Measurements from ENCODE around the gene EEF2. TPM values are rescaled to one million over a fixed set of nuclear protein-coding genes. Genes with fewer than 3 reads are reported as not detected.
A peak's percentile ranks its signal among the peaks of the same experiment; 100 is the strongest.

EEF2 gene
- total and polyA plus RNA-seq, 2 donors (not counting 3 experiments of a cell fraction or from before 2014, with no cell fraction given): 1,496 to 2,318 TPM

DNA sequence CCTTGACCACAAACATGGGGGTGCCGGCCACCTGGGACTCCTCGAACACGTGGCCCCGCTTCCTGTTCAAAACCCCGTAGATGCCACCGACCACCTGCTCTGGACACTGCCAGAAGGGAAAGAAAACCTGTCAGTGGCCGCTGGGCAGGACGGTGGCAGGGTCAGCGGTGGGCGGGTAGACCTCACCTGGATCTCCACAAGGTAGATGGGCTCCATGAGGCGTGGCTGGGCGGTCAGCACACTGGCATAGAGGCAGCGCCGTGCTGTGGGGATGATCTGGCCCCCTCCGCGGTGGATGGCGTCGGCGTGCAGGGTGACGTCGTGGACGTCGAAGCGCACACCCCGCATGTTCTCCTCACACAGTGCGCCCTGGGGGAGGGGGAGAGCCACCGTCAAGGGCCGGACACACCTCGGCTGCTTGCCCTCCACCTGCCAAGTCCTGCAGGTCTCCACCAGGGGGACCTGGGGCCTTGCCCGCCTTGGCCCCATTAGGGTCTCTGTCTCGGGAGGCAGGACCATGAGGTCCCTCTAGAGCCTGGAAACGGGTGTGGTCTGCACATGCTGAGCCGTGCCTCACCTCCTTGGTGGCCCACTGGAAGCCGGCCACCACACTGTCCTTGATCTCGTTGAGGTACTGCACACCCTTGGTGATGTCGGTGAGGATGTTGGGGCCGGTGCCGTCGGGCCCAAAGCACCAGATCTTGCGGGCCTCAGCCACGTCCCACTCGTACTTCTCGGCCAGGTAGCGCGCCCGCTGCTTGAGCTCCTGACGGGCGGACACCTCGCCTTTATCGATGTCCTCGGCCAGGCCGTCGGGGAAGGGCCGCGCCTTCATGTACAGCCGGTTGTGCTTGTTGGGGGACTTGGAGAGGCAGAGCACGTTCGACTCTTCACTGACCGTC lies 7.8 kb downstream of the EEF2 start:
- no peaks in the 10 kb centered on the region for H3K4me1 ChIP-seq (ENCODE audit: control insufficient read depth, extremely low read depth, insufficient read depth, low read length)
- TF ChIP-seq FOS (IDR thresholded peaks at IDR 0.05; ENCODE audit: borderline replicate concordance, insufficient read depth, low read length): no peak
- peak; percentile 30 for TF ChIP-seq POLR2A (IDR thresholded peaks at IDR 0.05; ENCODE audit: low read depth, low read length)
- TF ChIP-seq, protein P1, sequence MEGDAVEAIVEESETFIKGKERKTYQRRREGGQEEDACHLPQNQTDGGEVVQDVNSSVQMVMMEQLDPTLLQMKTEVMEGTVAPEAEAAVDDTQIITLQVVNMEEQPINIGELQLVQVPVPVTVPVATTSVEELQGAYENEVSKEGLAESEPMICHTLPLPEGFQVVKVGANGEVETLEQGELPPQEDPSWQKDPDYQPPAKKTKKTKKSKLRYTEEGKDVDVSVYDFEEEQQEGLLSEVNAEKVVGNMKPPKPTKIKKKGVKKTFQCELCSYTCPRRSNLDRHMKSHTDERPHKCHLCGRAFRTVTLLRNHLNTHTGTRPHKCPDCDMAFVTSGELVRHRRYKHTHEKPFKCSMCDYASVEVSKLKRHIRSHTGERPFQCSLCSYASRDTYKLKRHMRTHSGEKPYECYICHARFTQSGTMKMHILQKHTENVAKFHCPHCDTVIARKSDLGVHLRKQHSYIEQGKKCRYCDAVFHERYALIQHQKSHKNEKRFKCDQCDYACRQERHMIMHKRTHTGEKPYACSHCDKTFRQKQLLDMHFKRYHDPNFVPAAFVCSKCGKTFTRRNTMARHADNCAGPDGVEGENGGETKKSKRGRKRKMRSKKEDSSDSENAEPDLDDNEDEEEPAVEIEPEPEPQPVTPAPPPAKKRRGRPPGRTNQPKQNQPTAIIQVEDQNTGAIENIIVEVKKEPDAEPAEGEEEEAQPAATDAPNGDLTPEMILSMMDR (IDR thresholded peaks at IDR 0.05; ENCODE audit: extremely low read depth in 1 of 2, insufficient read depth in 1 of 2, low read depth in 1 of 2, low read length in 2 of 2): peak in 1 of 2 donors; percentile 16
- no peak overlapping the region for H3K27ac ChIP-seq (ENCODE audit: insufficient read depth, low read depth, low read length)
- H3K36me3 ChIP-seq (ENCODE audit: control insufficient read depth in 2 of 2, extremely low read depth in 1 of 2, insufficient read depth in 2 of 2, low read length in 2 of 2): peaks cover 51 to 70% of the 10 kb centered on the region in 2 experiments
- dilution Hi-C loops (cut with MboI; ENCODE audit: extremely low pct_ligation_motif_present, low sequenced_read_pairs): no loop called here
- CTCF ChIA-PET: interaction anchor here (1.2 kb wide), 1 partner anchor 10 kb away, joined by 6 read pairs; no protein-coding TSS in a partner anchor
- POLR2A ChIA-PET: interaction anchor here (0.6 to 3.9 kb wide), 2 partner anchors 8 to 132 kb away, joined by 3 to 29 read pairs; no protein-coding TSS in a partner anchor
- DNase-seq (ENCODE audit: low read depth, low spot score): no peak
- FAIRE-seq: no peak
- H3K4me2 ChIP-seq (ENCODE audit: insufficient read depth, low read length): no peak overlapping the region
- peaks cover 70% of the 10 kb centered on the region for H3K79me2 ChIP-seq (ENCODE audit: control insufficient read depth, insufficient read depth, low read length)
- no peaks in the 10 kb centered on the region for H4K20me1 ChIP-seq (replicated peaks; ENCODE audit: control insufficient read depth, extremely low read depth, insufficient read depth, low read length)
- intact Hi-C loops (cut with micrococcal nuclease): no loop called here
- H3K9ac ChIP-seq (replicated peaks; ENCODE audit: extremely low read depth, insufficient read depth, low read length): no peak overlapping the region
- no peak overlapping the region for H2AFZ ChIP-seq (ENCODE audit: low read depth, low read length)
- no peaks in the 10 kb centered on the region for H3K27me3 ChIP-seq (ENCODE audit: control insufficient read depth in 2 of 2, insufficient read depth in 2 of 2, low read length in 2 of 2)
- H3K9me1 ChIP-seq (replicated peaks; ENCODE audit: control insufficient read depth, extremely low read depth, insufficient read depth, low read length): no peaks in the 10 kb centered on the region
- no peak overlapping the region for H3K4me3 ChIP-seq (replicated peaks in 1 of 3; ENCODE audit: insufficient read depth in 1 of 3, low read depth in 1 of 3, low read length in 3 of 3)
- BruUV-seq (replicated peaks): no TSS peak
- H3K9me3 ChIP-seq (replicated peaks; ENCODE audit: control insufficient read depth, insufficient read depth, low read length): no peaks in the 10 kb centered on the region
